Astrocyte of the hippocampus (primary cell): ENCODE data around the gene ATP8A2.
"Not testable (repeated sequence)": the region's sequence is repeated elsewhere in the genome, so short reads cannot be mapped to it uniquely, and the experiment has no call there.

ENCODE experiments used
- DNase-seq: peaks from one replicate; pipeline ENCODE4 v3.0.0; 2011; ENCODE audit warnings: low read depth, low spot score

The ATP8A2 gene

DNA sequence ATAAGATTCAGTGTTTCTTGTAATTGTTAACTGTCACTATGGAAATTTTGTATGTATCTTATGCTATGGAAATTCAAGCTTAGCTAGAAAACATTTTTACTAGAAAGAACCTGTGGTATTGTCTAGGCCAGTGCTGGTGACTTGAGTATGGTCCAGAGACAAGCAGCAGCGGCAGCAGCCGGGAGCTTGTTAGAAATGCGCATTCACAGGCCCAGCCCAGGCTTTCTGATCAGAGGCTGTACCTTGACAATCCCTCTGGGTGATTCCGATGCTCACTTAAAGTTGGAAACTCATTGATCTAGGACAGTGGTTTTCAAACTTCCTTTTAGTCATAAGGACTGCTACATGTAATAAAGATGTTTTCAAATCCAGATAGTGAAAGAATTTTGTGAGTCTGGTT, 392.6 kb downstream of the ATP8A2 start:
- no peak for DNase-seq

DNA sequence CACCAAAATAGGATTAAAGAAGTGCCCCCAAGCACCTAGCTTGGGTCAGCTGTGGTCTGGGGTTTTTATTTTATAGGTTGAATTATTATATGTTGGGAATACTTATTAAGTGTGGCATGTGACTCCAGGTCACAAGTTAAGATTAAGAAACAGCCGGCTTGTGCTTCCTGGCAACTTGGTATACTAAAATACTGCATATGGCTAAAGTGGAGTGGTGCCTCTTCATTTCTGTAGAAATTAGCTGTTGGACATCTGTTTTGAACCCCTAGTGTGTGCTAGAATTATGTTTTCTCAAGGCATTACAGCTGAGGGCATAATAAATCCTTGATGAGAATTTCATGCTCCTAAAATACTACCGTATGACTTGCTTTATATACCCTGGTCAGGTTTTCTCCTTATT, 393.5 kb downstream of the ATP8A2 start:
- DNase-seq = no peak

DNA sequence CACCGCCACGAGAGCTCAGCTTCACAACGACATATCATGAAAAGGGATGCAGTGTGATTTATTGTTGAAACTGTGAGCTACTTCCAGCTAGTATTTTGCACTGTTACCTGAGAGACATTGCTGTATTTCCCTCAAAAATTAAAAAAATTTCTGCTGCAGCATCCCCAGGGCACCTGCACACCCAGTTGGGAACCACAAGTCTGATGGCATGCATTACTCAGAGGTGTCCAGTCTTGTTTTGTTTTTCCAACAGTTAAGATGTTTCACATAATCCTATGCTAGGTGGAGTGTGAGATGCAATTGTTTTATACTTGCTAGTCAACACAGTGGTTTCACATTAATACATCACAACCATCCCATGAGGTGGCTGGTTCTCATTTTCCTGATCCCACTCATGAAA, 394.8 kb downstream of the ATP8A2 start:
- no peak for DNase-seq

DNA sequence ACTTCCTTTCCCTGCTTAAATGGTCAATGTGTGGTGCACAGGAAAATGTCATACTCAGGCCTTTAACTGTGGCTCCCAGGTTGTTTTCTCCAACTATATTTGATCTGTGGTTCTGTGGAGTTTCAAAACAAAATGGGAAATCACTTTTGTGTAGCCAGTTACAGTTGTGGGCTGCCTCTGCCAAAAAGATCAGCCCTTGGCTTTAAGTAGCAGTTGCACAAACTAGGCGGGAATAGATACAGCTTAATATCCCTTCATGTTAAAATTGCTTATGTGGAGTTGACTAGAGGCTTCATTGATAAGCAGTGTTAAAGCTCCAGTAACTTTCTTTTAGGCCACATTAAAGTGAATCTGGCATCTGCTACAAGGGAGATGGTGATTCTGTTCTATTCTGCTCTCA, 395.2 kb downstream of the ATP8A2 start:
- no peak for DNase-seq

DNA sequence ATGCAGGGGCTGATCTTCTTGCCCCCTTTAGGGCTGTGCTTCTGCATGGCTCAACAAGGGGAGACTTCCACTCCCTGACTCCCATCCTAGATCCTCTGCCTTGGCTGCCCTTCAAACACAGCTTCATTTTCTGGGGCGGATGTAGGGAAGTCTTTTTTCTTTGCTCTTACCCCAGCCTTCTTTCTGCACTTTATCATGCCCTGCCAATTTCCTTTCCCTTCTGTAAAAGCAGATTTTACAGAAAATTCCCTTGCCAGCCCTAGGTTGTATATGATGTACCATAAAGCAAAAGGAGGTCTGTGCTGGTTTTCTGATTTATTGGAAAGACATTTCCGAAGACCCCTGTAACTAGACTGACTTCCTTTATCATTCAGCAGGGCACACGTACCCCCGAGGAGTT, 396.6 kb downstream of the ATP8A2 start:
- DNase-seq = no peak

DNA sequence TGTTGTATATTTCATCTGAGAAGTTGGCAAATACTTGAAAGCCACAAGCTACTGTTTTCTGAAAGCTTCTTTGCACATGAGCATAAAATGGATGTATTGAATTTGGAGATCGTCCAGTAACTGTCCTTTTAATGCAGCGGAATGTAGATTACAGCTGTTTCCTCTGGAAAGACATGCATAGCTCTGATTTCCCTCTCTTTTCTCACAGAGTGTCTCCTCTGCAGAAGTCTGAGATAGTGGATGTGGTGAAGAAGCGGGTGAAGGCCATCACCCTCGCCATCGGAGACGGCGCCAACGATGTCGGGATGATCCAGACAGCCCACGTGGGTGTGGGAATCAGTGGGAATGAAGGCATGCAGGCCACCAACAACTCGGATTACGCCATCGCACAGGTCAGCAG, 397.1 kb downstream of the ATP8A2 start:
- DNase-seq = no peak

DNA sequence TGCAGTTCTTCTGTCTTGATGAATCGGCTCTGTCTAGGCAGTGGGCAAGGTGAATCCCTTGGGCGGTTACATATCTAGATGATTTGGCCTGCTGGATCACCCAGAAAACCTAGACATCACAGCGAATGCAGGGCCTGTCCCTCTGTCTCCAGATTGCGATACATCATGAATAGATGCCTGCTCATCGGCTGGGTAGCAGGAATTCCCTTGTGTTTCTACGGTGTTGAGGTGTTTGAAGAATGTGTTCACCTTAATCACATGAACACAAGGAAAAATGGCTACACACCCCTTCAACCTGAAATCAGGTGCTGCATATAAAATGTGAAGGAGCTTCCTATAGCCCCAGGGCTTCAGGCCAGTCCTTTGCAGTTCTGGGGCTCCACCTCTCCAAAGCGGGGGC, 398.8 kb downstream of the ATP8A2 start:
- no peak for DNase-seq

DNA sequence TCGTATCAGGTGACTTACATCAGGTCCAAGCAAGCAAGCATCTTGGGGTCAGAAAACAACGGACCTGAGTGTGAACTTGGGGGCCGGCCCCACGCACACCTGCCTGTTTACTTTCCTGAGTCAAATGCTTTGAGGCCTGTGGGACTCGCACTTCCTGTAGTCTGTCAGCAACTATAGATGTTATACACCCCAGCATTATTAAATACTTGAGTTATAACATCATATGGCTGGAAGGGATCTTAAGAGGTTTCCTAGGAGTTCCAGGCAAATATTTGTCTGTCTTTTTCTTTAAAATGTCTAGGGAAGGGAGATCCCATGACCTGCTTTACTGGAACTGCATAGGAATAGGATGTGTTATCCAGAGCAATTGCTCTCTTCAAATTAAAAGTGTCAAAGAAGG, 399.4 kb downstream of the ATP8A2 start:
- DNase-seq = no peak

DNA sequence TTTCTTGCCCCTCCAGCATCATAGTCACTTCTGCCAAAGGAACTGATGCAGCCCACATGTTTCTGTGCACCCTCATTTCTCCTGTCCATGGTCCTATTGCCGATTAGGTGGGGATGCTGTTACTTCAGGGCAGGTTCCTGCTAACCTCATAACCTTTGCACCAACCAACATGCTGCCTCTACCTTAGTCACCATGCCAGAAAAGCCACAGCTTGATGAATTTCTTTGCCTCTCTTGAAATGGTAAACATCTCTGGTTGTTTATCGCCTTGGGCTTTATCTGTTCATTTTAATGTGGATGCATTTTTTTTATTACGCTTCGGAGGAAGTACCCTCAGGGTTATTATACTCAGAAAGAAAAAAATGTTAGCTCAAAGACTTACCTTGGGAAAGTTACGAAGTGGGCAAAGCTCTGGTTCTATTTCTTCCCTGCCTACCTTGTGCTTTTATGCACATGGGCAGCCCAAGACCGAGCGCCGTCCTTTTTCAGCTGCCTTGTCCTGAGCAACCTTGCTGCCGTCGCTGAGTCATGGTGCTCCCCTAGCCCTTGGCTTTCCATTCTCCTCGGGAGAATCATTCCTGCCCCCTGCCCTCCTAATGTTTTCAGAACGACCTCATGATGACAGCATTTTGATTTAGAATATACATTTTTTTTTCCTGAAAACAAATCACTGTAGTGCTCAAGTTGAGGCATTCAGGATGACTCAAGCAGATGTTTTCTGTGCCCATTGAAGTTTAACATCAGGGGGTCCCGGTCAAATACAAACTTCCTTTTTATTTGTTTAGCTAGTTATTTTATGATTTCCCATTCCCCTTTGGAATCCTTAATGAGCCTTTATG, 400.1 kb downstream of the ATP8A2 start:
- DNase-seq = peak; percentile 32

DNA sequence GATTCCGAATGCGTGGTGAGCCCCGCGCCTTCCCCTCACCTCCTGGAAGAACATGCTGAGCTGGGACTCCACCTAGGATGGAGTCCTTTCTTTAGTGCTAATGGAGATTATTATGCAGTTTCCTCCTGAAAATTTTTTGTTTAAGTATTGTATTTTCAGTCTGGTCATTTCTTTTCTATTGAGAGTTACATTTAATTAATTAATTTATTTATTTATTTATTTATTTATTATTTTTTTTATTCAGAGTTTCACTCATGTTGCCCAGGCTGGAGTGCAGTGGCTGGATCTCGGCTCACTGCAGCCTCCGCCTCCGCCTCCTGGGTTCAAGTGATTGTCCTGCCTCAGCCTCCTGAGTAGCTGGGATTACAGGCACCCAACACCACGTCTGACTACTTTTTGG, 400.8 kb downstream of the ATP8A2 start:
- not testable (repeated sequence) for DNase-seq

DNA sequence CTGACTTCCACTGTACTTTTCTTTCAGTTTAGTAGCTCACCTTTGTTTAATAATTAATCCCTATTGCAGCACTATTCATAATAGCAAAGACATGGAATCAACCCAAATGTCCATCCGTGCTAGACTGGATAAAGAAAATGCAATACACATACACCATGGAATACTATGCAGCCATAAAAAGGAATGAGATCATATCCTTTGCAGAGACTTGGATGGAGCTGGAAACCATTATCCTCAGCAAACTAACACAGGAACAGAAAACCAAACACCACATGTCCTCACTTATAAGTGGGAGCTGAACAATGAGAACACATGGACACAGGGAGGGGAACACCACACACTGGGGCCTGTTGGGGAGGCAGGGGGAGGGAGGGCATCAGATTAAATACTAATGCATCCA, 402.3 kb downstream of the ATP8A2 start:
- DNase-seq = not testable (repeated sequence)

DNA sequence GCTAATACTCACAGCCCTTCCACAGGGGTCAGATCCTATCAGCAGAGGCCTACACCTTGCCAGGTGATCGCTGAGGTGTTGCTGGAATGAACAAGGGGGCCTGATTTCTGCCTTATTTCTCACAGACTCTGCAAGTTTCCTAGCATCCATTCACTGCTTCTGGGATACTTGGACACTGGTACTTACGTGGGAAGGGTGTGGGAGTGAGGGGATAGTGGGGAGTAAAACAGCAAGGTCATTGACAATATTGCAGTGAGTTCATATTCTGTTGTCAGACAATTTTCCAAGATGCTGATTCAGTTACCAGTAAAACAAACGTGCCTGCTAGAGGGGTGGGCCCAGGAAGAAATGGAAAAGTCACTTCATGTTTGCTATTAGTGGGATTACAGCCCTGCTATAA, 403.5 kb downstream of the ATP8A2 start:
- DNase-seq = no peak

DNA sequence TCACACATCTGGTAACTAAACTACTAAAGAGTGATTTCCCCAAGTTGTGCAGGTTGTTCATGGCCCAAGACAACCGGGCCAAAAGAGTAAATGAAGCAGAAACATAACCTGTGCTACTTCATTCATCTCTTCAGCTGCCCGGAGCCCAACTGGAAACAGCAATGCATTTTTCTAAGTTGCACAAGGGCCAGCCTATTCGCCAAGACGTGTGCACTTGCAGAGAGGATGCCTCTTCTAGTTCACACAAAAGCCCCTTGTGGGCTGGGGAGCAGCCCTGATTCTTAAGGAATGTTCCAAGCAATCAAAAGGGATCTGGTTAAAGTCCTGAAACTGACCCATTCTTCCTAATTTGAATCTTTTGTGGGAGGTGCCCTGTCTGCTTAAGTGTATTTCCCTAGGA, 404.2 kb downstream of the ATP8A2 start:
- no peak for DNase-seq

DNA sequence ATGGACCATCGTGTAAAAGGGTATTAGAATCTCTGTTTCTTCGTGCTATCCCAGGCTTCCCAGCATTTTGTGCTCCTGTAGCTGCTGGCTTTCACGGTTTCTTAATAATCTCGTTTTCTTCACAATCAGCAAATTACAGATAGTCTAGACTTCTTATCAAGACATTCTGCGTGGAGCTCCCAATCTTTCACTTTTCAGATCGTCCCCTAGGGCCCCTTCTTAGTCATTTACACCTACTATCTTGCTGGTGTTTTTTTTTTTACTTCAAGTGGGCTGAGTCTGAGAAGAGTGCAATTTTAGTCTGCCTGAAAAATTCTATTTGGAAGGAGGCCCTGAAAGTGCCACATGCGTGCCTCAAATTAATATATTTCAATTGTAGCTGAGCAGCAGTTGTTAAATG, 404.9 kb downstream of the ATP8A2 start:
- DNase-seq = no peak

DNA sequence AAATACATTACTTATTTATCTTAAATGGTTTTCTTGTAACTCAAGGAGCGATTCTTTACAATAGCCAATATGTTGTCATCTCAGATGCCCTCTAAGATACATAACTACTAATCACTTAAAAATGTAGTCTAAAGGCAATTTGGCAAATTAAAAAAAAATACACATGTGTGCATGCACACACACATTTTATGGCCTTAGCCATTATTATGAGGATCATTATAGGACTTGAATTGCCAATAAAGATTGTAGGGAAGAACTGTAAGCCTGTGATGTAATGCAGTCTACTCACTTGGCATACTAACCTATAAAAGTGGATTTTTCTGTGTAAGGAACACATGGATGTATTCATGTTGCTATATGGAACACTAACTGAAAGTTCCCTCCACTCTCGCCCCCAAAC, 405.7 kb downstream of the ATP8A2 start:
- no peak for DNase-seq

DNA sequence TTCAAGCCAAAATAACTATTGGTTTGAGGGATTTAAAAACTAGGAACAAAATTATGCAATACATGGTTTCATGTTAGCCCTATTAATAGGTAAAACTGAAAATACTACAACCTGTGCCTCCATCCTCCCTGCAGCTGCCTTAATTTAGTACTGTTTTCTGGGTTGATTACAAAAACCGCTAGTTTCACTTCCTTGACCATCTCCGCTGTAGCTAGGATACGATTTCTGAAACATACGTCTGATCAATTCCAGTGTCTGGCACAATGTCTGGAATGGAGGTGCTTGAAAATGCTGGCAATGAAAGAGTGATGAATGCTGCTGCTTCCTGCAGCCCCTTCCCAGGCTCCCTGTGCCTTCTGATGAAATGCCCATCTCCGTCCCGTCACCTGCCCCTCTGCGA, 406.6 kb downstream of the ATP8A2 start:
- DNase-seq = no peak

DNA sequence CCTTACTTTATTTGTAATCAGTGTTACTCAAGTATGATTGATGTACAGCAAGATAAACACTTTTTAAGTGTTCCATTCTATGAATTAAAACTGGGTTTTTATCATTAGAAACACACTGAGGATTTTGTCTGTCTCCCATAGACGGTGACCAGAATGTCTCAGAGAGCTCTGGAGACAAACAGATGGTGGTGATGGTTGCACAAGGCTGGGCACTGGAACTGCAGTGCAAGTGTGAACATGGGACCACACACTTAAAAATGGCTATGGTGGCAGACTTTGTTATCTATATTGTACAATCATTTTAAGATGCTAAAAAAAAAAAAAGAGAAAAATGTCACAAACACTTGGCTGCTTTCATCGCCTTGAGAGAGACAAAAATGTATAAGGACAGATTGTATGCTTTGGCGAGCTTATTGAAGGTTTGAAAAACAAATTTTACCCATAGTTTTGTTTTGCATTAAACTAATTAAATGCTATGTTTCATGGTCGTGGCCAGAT, 407.1 kb downstream of the ATP8A2 start:
- no peak for DNase-seq

DNA sequence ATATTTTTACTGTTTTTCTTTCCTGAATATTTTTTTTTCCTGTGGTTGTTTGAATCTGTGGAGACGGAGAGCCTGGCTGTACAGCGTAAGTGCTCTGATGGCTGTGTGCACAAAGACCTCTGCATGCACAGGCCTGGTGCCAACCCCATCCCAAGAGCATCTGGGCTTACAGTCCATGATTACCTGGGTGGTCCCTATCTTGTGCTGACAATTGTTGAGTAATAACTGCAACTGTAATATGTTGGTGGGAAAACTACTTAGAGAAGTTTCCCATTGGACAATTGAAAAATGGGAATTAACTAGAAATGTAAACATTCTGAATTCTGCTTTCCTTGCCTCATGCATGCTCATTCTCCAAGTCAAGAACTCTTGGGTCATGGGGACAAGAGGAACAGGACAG, 411.3 kb downstream of the ATP8A2 start:
- DNase-seq = no peak

DNA sequence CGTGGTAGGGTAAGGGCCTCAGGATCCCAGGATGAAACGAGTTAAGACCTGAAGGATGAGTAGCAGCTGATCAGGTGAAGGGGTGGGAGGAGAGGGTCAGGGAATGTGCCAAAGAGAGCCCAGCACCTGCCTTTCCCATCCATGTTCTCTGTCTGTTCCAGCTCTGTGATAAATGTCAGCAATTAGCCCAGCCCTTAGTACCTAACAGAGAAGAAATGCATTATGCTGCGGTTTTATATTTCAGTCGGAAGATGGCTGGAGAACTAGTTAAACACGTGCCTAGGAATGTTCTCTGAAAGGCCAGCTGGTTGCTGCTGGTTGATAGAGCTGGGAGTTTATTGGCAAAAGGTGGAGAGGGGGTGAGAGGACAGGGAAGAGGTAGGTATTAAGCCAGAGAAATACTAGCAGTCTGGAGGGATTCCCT, 411.8 kb downstream of the ATP8A2 start:
- DNase-seq = no peak

DNA sequence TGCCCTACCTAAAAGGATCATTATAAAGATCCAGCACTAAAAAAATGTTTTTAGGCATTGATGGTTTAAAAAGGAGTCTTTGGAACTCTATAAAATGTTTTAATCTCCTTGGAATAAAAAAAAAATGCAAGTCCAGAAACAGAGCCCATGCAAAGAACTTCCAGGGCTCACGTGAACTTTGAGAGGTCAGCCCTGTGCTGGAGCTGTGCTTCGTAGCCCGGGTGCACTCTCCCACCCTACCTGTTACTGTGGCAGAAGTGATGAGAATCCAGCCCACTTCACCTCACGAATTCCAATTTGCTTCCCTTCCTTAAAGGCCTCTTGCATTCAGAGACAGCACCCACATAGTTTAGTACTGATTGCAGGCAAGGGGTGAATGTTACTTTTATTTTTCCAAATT, 412.3 kb downstream of the ATP8A2 start:
- DNase-seq = no peak

DNA sequence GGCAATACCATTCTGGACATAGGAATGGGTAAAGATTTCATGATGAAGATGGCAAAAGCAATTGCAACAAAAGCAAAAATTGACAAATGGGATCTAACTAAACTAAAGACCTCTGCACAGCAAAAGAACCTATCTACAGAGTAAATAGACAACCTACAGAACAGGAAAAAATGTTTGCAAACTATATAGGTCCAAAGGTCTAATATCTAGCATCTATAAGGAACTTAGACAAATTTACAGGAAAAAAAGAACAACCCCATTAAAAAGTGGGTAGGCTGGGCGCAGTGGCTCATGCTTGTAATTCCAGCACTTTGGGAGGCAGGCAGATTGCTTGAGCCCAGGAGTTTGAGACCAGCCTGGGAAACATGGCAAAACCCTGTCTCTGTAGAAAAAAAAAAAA, 418.4 kb downstream of the ATP8A2 start:
- not testable (repeated sequence) for DNase-seq

DNA sequence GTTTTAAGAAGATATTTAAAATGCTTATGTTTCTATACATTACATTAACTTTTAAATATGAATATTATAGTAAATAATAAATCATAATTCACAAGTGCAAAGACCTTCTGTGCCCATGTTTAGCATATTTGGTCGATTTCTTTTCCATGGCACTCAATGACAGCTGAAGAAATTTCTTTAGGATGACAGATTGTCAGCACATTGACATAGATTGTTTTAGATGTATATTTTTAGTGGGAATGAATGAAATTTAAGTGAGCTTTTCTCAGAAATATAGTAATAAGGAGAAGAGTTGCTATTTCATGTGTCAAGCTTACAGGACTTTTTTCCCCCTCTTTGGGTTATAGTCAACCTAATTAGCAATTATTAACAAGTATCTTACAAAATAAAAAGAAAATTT, 423.5 kb downstream of the ATP8A2 start:
- no peak for DNase-seq

DNA sequence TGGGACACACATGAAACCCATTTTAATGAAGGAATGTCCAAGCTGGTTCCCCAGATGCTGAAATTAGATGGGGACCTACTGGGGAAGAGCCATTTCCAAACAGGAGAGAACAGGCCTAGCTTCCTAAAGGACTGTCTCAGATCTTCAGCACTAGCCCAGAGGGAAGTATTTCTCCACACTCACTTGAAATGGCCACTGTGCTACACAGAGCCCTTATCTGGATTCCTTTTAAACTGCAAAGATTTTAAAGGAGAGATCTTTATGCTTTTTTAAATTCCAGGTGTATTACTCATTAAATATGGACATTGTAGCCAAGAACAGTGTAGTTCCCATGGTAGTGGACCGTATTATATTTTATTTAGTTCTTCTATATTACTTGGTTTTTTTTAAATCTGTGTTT, 424.7 kb downstream of the ATP8A2 start:
- DNase-seq = peak; percentile 9

DNA sequence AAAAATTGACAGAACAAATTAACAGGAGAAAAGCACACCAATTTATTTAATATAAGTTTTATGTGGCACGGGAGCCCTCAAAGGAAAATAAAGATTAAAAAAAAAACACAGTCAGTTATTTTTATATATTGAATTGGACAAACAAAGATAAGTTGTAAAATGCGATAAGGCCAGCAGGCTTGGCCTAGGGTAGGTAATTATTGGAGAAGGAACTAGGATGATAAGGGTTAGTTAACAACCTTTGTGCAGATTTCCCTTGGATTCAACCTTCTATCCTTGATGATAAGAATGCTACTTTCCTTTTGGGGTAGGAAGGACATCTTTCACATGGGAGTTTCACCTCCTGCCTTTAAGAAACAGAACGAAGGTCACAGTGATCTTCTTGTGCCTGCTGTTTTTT, 427.2 kb downstream of the ATP8A2 start:
- DNase-seq = no peak
